Measurements from ENCODE around the gene NDUFB1. TPM values are rescaled to one million over a fixed set of nuclear protein-coding genes. Genes with fewer than 3 reads are reported as not detected.

Gene NDUFB1
- 817 and 1,121 TPM in 2 replicates for polyA plus RNA-seq

GRCh38 chr14:92121670-92122350 lies at the start of gene NDUFB1, which contains the start of gene CPSF2:
Gene NDUFB1, minus strand, starts transcription at chr14:92121706. Its CDS starts 4,069 bp downstream, at chr14:92117637.
Gene CPSF2, plus strand, starts transcription at chr14:92121969. Its CDS starts 9,016 bp downstream, at chr14:92130985.

GRCh38 chr14:92106143-92106926 lies 15.2 kb downstream of the NDUFB1 start, which contains the start of gene ATXN3:
Gene ATXN3, minus strand, starts transcription at chr14:92106582. Its CDS starts 30 bp downstream, at chr14:92106552.

Other genes with a start within 250 kb of the NDUFB1 start
- 4.5 and 17.8 TPM in 2 replicates for gene FBLN5, start 174.0 kb downstream of the NDUFB1 start, polyA plus RNA-seq
- gene TRIP11, start 81.6 kb downstream of the NDUFB1 start, polyA plus RNA-seq, result 13.4 and 23.0 TPM in 2 replicates
- 17.3 and 23.8 TPM in 2 replicates for gene ATXN3, start 15.1 kb downstream of the NDUFB1 start, polyA plus RNA-seq
- gene CPSF2, start 263 bp upstream of the NDUFB1 start, polyA plus RNA-seq, result 12.5 and 30.0 TPM in 2 replicates
- gene SLC24A4, start 201.5 kb upstream of the NDUFB1 start, polyA plus RNA-seq, result 0.79 TPM in 1 of 2 replicates, not detected in the other